Endodermal cell (in vitro differentiated cells): ENCODE measurements around the gene PPP5C. TPM values are rescaled to one million over a fixed set of nuclear protein-coding genes. Genes with fewer than 3 reads are reported as not detected.

Experiments used
- DNase-seq: peaks from one replicate; pipeline ENCODE4 v3.0.0-alpha.2; 2017
- H3K27ac ChIP-seq: 2 replicates; pipeline ENCODE4 v1.5.1; 2013; ENCODE audit warnings: mild to moderate bottlenecking, low read depth, low read length, moderate library complexity
- H3K27me3 ChIP-seq: 2 replicates; pipeline ENCODE4 v1.6.1; 2013; ENCODE audit warnings: mild to moderate bottlenecking, low read length, moderate library complexity; ENCODE audit not compliant: insufficient read depth, control insufficient read depth, poor library complexity, severe bottlenecking
- H3K36me3 ChIP-seq: 2 replicates; pipeline ENCODE4 v1.7.0; 2013; ENCODE audit warnings: mild to moderate bottlenecking, low read length, moderate library complexity; ENCODE audit not compliant: control insufficient read depth, insufficient read depth
- H3K4me1 ChIP-seq: one replicate; pipeline ENCODE4 v1.7.0; 2013; ENCODE audit warnings: low read length; ENCODE audit not compliant: control insufficient read depth, insufficient read depth
- H3K4me3 ChIP-seq: 2 replicates; pipeline ENCODE4 v1.5.1; 2013; ENCODE audit warnings: mild to moderate bottlenecking, low read length, moderate library complexity
- H3K9ac ChIP-seq: 2 replicates; pipeline ENCODE4 v1.6.1; 2013; ENCODE audit warnings: mild to moderate bottlenecking, low read length, moderate library complexity; ENCODE audit not compliant: poor library complexity, severe bottlenecking; ENCODE audit errors: extremely low read depth
- H3K9me3 ChIP-seq: 2 replicates; pipeline ENCODE4 v1.6.1; 2013; ENCODE audit warnings: mild to moderate bottlenecking, low read length, moderate library complexity; ENCODE audit not compliant: control insufficient read depth
- H3K27ac Mint-ChIP-seq: 2 replicates; pipeline ENCODE4 v1.8.0; 2020; ENCODE audit warnings: mixed read lengths
- H3K27me3 Mint-ChIP-seq: 2 replicates; pipeline ENCODE4 v1.8.0; 2021; ENCODE audit warnings: mild to moderate bottlenecking, mixed read lengths; ENCODE audit not compliant: insufficient read depth
- H3K36me3 Mint-ChIP-seq: 2 replicates; pipeline ENCODE4 v1.8.0; 2020; ENCODE audit warnings: low read depth, mixed read lengths
- H3K4me1 Mint-ChIP-seq: 2 replicates; pipeline ENCODE4 v1.8.0; 2020; ENCODE audit warnings: mixed read lengths
- H3K4me3 Mint-ChIP-seq: 2 replicates; pipeline ENCODE4 v1.8.0; 2020; ENCODE audit warnings: mild to moderate bottlenecking, moderate library complexity, mixed read lengths
- H3K9me3 Mint-ChIP-seq: 2 replicates; pipeline ENCODE4 v1.8.0; 2020; ENCODE audit warnings: mild to moderate bottlenecking, mixed read lengths
- whole genome bisulfite sequencing, 2 experiments: methylation state at CpG; one replicate each; pipeline versions ENCODE4 v1.1.5 to v1.1.7; 2013; ENCODE audit warnings: missing lambda C conversion rate in 2 of 2, mixed read lengths in 1 of 2; ENCODE audit not compliant: insufficient coverage in 1 of 2, insufficient read length in 1 of 2; 5-methylcytosine and 5-hydroxymethylcytosine counted together
- total RNA-seq, 2 donors: library from RNA; stranded (reverse); fragmentation: NEBNext Ultra II Directional in 1 of 2; extraction: Animal tissue kit (Norgen Biotek cat#: 25700) in 1 of 2; gene quantifications; 2 replicates in 1 of 2; 3 replicates in 1 of 2; pipeline ENCODE4 v1.2.1, GENCODE V29; 2021
- TF ChIP-seq, protein P1 (sequence below): fragments of 200-600 bp; sonication (generic); conservative IDR thresholded peaks from 2 replicates; pipeline ENCODE4 v1.5.0; 2021; ENCODE audit warnings: antibody characterized with exemption, mild to moderate bottlenecking

The PPP5C gene
- total RNA-seq, 2 donors from 2014 or later = 101 to 112 TPM

DNA sequence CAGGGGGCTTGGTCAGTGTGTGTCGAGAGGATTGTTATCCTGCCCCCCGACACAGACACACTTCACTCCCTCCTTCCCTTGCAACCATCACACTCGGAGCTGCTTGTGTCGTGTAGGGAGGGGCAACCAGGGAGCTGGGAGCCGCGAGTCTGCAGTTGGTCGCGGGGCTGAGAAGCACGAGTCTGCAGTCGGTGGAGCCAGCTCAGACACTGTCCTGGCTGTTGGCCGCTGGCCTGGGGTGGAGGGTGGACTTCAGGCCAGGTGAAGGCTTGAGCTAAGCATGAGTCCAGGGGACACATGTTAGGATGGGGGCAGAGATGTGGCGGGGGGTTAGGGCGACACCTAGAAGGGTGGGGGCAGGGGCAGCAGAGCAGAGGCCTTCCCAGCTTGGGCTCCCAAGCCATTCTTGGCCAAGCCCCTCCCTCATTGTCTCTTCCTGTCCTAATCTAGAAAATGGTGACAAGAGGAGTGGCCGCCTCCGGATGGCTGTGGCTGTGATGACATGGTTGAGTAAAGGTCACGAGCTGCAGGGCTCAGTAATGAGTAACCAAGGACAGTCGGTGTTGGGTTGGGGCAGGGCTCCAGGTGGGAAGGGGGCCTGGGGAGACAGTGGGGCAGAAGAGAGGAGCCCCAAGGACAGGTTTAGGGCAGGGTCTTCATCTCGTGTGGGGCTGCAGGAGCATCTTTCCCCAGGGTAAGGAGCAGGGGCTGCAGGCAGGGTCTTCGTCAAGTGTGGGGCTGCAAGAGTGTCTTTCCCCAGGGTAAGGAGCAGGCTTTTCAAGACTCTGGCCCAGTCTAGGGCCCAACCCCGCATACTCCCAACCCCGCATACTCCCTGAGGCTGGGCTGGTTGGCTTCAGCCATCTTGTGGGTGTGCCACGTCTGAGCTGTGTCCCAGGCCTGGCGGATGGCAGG lies 8.6 kb downstream of the PPP5C start:
- Mint-ChIP-seq H3K9me3 (no peaks in the 10 kb centered on the region), H3K27ac (peak overlapping the region; percentile 69), H3K36me3 (peaks cover 51% of the 10 kb centered on the region), H3K4me1 (peaks cover 28% of the 10 kb centered on the region), H3K27me3 (no peaks in the 10 kb centered on the region), H3K4me3 (peak overlapping the region; percentile 23)
- no peaks in the 10 kb centered on the region for H3K9me3 ChIP-seq
- no peaks in the 10 kb centered on the region for H3K27me3 ChIP-seq
- peaks cover 10% of the 10 kb centered on the region for H3K4me1 ChIP-seq
- DNase-seq = no peak
- TF ChIP-seq, protein P1, sequence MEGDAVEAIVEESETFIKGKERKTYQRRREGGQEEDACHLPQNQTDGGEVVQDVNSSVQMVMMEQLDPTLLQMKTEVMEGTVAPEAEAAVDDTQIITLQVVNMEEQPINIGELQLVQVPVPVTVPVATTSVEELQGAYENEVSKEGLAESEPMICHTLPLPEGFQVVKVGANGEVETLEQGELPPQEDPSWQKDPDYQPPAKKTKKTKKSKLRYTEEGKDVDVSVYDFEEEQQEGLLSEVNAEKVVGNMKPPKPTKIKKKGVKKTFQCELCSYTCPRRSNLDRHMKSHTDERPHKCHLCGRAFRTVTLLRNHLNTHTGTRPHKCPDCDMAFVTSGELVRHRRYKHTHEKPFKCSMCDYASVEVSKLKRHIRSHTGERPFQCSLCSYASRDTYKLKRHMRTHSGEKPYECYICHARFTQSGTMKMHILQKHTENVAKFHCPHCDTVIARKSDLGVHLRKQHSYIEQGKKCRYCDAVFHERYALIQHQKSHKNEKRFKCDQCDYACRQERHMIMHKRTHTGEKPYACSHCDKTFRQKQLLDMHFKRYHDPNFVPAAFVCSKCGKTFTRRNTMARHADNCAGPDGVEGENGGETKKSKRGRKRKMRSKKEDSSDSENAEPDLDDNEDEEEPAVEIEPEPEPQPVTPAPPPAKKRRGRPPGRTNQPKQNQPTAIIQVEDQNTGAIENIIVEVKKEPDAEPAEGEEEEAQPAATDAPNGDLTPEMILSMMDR = no peak
- H3K9ac ChIP-seq = no peak overlapping the region
- peaks cover 81% of the 10 kb centered on the region for H3K36me3 ChIP-seq
- H3K4me3 ChIP-seq = no peak overlapping the region
- H3K27ac ChIP-seq = no peak overlapping the region
- WGBS, 2 experiments = 87 to 88% methylated on average over 12 to 23 of the region's 23 CpGs

DNA sequence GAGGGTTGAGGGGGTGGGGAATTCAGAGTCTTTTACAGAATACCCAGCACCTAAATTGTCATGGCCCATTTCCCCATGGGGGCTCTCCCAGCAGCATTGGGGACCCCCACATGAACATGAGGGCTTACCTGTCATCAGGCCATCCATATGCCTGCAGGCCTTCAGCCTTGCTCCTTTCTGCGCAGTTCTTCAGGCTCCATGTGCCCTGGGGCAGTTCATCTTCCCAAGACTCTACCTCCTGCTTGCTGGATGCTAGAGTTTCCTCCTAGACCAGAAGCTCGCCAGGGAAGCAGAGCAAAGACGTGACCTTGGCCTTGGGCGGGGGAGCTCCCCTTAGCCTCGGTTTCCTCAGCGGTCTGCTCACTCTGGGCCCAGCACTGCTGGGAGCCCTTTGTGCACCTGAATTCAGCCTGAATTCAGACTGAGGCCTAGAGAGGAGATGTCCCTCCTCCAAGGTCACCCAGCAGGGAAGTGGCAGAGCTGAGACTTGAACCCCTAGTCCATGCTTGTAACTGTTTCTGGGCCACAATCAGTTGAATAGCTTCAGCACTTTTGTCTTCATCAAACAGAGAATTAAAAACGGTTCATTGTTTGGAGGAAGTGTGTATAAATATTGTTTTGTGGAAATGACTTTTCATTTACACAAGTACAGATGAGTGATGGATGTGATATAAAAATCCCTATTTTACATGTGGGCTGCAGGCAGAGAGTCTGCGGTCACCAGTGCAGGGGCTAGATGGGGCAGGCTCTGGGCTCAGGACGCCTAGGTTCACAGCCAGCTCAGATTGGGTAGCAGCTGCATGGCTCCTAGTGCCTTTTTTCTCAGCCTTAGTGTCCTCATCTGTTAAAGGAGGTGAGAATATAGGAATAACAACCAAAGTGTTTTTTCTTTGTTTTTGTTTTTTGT lies 9.5 kb downstream of the PPP5C start:
- H3K36me3 ChIP-seq = peaks cover 82% of the 10 kb centered on the region
- no peak overlapping the region for H3K4me3 ChIP-seq
- Mint-ChIP-seq H3K4me3 (no peak overlapping the region), H3K36me3 (peaks cover 57% of the 10 kb centered on the region), H3K4me1 (peaks cover 28% of the 10 kb centered on the region), H3K9me3 (no peaks in the 10 kb centered on the region), H3K27ac (no peak overlapping the region), H3K27me3 (no peaks in the 10 kb centered on the region)
- H3K4me1 ChIP-seq = peaks cover 10% of the 10 kb centered on the region
- no peaks in the 10 kb centered on the region for H3K9me3 ChIP-seq
- TF ChIP-seq, protein P1 = no peak
- no peaks in the 10 kb centered on the region for H3K27me3 ChIP-seq
- no peak overlapping the region for H3K9ac ChIP-seq
- peak; percentile 18 for DNase-seq
- WGBS, 2 experiments = 95 to 97% methylated on average over 4 to 9 of the region's 9 CpGs
- no peak overlapping the region for H3K27ac ChIP-seq

GRCh38 chr19:46357846-46358583 lies 11.1 kb downstream of the PPP5C start:
- no peak overlapping the region for H3K4me3 Mint-ChIP-seq
- Histone ChIP-seq H3K27ac (no peak overlapping the region), H3K4me1 (peaks cover 10% of the 10 kb centered on the region), H3K27me3 (no peaks in the 10 kb centered on the region), H3K4me3 (no peak overlapping the region), H3K9me3 (no peaks in the 10 kb centered on the region), H3K9ac (no peak overlapping the region), H3K36me3 (peaks cover 78% of the 10 kb centered on the region)
- no peaks in the 10 kb centered on the region for H3K27me3 Mint-ChIP-seq
- peaks cover 28% of the 10 kb centered on the region for H3K4me1 Mint-ChIP-seq
- peak overlapping the region; percentile 72 for H3K27ac Mint-ChIP-seq
- DNase-seq = no peak
- peaks cover 58% of the 10 kb centered on the region for H3K36me3 Mint-ChIP-seq
- TF ChIP-seq, protein P1 = no peak
- WGBS, 2 experiments = 90 to 93% methylated on average over 3 to 6 of the region's 7 CpGs
- H3K9me3 Mint-ChIP-seq = no peaks in the 10 kb centered on the region
